A549 (cell line): ENCODE data around the gene HIGD1C.

Experiments used
- SMC3 ChIP-seq: fragments of >200 bp; sonication (Bioruptor Twin); formaldehyde crosslinking; IDR thresholded peaks from 3 replicates; pipeline ENCODE4 v1.6.1; 2018; ENCODE audit warnings: inconsistent platforms
- TF ChIP-seq, protein P1 (sequence below): fragments of >200 bp; sonication (Bioruptor Twin); formaldehyde crosslinking; IDR thresholded peaks from 3 replicates; pipeline ENCODE4 v1.5.1; 2016

DNA sequence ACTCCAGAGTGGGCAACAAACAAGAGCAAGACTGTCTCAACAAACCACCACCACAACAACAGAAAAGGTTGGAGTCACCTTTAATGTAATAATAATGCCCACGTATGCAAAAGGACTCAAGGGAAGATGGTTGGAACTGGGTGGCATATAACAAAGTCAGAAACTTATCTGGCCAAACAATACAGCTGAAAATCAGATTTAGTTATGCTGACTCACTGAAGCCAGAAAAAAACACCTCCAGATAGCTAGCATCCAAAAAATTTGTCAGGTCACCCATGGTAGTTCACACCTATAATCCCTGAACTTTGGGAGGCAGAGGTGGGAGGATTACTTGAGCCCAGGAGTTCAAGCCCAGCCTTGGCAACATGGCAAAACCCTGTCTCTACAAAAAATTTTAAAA is 49.5 kb downstream of the HIGD1C start:
- TF ChIP-seq, protein P1, sequence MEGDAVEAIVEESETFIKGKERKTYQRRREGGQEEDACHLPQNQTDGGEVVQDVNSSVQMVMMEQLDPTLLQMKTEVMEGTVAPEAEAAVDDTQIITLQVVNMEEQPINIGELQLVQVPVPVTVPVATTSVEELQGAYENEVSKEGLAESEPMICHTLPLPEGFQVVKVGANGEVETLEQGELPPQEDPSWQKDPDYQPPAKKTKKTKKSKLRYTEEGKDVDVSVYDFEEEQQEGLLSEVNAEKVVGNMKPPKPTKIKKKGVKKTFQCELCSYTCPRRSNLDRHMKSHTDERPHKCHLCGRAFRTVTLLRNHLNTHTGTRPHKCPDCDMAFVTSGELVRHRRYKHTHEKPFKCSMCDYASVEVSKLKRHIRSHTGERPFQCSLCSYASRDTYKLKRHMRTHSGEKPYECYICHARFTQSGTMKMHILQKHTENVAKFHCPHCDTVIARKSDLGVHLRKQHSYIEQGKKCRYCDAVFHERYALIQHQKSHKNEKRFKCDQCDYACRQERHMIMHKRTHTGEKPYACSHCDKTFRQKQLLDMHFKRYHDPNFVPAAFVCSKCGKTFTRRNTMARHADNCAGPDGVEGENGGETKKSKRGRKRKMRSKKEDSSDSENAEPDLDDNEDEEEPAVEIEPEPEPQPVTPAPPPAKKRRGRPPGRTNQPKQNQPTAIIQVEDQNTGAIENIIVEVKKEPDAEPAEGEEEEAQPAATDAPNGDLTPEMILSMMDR, result no peak
- TF ChIP-seq SMC3, result no peak
